Progenitor cell of endocrine pancreas (in vitro differentiated cells): ENCODE results near the gene SPRED2. TPM values are rescaled to one million over a fixed set of nuclear protein-coding genes. Genes with fewer than 3 reads are reported as not detected.

Source experiments
- DNase-seq: peaks from one replicate; pipeline ENCODE4 v3.0.0; 2021; ENCODE audit warnings: low spot score; ENCODE audit not compliant: unreplicated experiment
- H3K27ac Mint-ChIP-seq: 2 replicates; pipeline ENCODE4 v1.8.0; 2021; ENCODE audit warnings: mild to moderate bottlenecking, moderate library complexity, mixed read lengths
- H3K27me3 Mint-ChIP-seq: 2 replicates; pipeline ENCODE4 v1.8.0; 2021; ENCODE audit warnings: mixed read lengths
- H3K36me3 Mint-ChIP-seq: 2 replicates; pipeline ENCODE4 v1.8.0; 2022; ENCODE audit warnings: mixed read lengths; ENCODE audit not compliant: insufficient read depth
- H3K4me1 Mint-ChIP-seq: 2 replicates; pipeline ENCODE4 v1.8.0; 2021; ENCODE audit warnings: low read depth, mixed read lengths
- H3K4me3 Mint-ChIP-seq: 2 replicates; pipeline ENCODE4 v1.8.0; 2021; ENCODE audit warnings: low read depth, mild to moderate bottlenecking, moderate library complexity, mixed read lengths
- H3K9me3 Mint-ChIP-seq: 2 replicates; pipeline ENCODE4 v1.8.0; 2021; ENCODE audit warnings: low read depth, mixed read lengths
- CTCF ChIP-seq: fragments of 200-600 bp; sonication (generic); IDR thresholded peaks from one replicate; pipeline ENCODE4 v1.5.0; 2021; ENCODE audit warnings: antibody characterized with exemption, mild to moderate bottlenecking; ENCODE audit not compliant: unreplicated experiment
- total RNA-seq: library from RNA; stranded (reverse); gene quantifications from 2 replicates; pipeline ENCODE4 v1.2.1, GENCODE V29; 2021

The SPRED2 gene
- total RNA-seq, 1 donor from 2014 or later = 38.6 TPM

- H3K27ac Mint-ChIP-seq = peak overlapping the region; percentile 39
- H3K4me1 Mint-ChIP-seq = peaks cover 39% of the 10 kb centered on the region
- H3K27me3 Mint-ChIP-seq = no peaks in the 10 kb centered on the region
- no peak for DNase-seq
- no peaks in the 10 kb centered on the region for H3K9me3 Mint-ChIP-seq
- no peak for TF ChIP-seq CTCF
- no peak overlapping the region for H3K4me3 Mint-ChIP-seq
- H3K36me3 Mint-ChIP-seq = no peaks in the 10 kb centered on the region
Measured at GRCh38 chr2:65361623-65362022, 70.8 kb downstream of the SPRED2 start.

- no peaks in the 10 kb centered on the region for H3K9me3 Mint-ChIP-seq
- no peak overlapping the region for H3K4me3 Mint-ChIP-seq
- H3K4me1 Mint-ChIP-seq = peaks cover 32% of the 10 kb centered on the region
- no peak overlapping the region for H3K27ac Mint-ChIP-seq
- no peaks in the 10 kb centered on the region for H3K27me3 Mint-ChIP-seq
- no peaks in the 10 kb centered on the region for H3K36me3 Mint-ChIP-seq
- TF ChIP-seq CTCF = no peak
- no peak for DNase-seq
Measured at GRCh38 chr2:65360441-65360840, 72.0 kb downstream of the SPRED2 start.

GRCh38 chr2:65358678-65359400, 73.6 kb downstream of the SPRED2 start:
- Mint-ChIP-seq H3K4me3 (no peak overlapping the region), H3K4me1 (peaks cover 20% of the 10 kb centered on the region), H3K9me3 (no peaks in the 10 kb centered on the region), H3K27me3 (no peaks in the 10 kb centered on the region), H3K27ac (no peak overlapping the region), H3K36me3 (no peaks in the 10 kb centered on the region)
- DNase-seq = no peak
- no peak for TF ChIP-seq CTCF

- peaks cover 13% of the 10 kb centered on the region for H3K4me1 Mint-ChIP-seq
- no peak overlapping the region for H3K4me3 Mint-ChIP-seq
- no peaks in the 10 kb centered on the region for H3K9me3 Mint-ChIP-seq
- no peak overlapping the region for H3K27ac Mint-ChIP-seq
- no peak for TF ChIP-seq CTCF
- H3K36me3 Mint-ChIP-seq = no peaks in the 10 kb centered on the region
- DNase-seq = no peak
- H3K27me3 Mint-ChIP-seq = no peaks in the 10 kb centered on the region
Measured at GRCh38 chr2:65357959-65358294, 74.5 kb downstream of the SPRED2 start.

DNA sequence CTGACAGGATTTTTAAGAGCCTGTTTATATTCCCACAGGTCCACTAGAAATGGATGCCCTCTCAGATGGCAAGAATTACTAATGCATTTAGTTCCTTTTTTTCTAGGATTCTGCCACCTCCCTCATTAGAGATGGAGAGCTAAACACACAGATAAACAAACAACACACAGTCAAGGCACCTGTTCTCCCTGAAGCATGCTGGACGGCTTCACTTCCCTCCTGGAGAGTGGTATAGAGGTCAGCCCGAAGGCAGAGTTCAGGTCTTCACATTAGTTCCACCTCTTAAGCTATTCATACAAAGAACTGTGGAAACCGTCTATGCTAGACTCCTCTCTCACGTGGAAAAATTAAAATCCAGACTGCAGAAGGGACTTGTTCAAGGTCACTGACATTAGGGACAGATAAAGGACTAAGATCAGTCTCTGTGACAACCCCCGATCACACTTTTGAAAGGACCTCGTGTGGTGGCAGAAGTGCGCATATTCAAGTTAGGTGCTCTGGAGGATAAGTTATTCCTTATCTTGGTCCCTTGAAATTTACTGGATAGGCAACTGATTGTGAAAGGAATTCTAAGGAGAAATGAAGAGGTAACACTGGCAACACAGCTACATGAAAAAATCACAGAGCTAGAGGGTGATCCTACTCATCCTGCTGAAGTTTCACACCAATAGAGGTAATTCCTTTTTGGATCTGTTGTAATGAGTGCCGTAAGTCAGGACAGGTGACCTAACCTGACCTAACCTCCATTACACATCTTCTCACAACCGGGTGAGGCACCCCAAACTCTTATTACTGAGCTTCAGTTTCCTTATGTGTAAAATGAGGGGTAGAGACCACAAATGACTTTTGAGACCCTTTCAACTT, 75.1 kb downstream of the SPRED2 start:
- TF ChIP-seq CTCF = no peak
- peak overlapping the region; percentile 60 for H3K27ac Mint-ChIP-seq
- no peaks in the 10 kb centered on the region for H3K9me3 Mint-ChIP-seq
- peaks cover 13% of the 10 kb centered on the region for H3K4me1 Mint-ChIP-seq
- DNase-seq = no peak
- H3K4me3 Mint-ChIP-seq = no peak overlapping the region
- no peaks in the 10 kb centered on the region for H3K36me3 Mint-ChIP-seq
- no peaks in the 10 kb centered on the region for H3K27me3 Mint-ChIP-seq
